ENCODE measurements around the gene INMT.

GRCh38 chr7:30750010-30750409, 1.9 kb upstream of the INMT start:
- TF ChIP-seq CTCF (IDR thresholded peaks at IDR 0.05) (no peak), EP300 (IDR thresholded peaks at IDR 0.05) (no peak), POLR2A (IDR thresholded peaks at IDR 0.05) (no peak), POLR2AphosphoS5 (IDR thresholded peaks at IDR 0.05) (no peak)
